NT2/D1 (cell line): Measurements from ENCODE around the gene ACOT8.

Experiments used
- YY1 ChIP-seq: IDR thresholded peaks from 2 replicates; pipeline ENCODE4 v1.6.1; 2011; ENCODE audit not compliant: insufficient read length, insufficient read depth
- ZNF274 ChIP-seq: IDR thresholded peaks from 2 replicates; pipeline ENCODE4 v1.6.1; 2011; ENCODE audit warnings: mild to moderate bottlenecking, low read depth, low read length

DNA sequence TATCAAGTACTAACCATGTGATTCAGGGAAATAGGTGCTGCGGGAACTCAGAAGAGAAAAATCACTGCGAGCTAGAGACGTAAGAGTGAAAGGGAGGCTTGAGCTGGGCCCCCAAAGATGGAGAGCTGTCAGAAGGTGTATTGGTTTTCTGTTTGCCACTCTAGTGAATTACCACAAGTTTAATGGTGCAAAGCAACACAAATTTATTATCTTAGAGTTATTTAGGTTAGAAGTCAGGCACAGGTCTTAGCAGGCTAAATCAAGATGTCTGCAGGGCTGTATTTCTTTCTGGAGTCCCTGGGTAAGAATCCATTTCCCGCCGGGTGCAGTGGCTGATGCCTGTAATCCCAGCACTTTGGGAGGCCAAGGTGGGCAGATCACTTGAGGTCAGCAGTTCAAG, 2.7 kb upstream of the ACOT8 start:
- TF ChIP-seq YY1, result no peak
- no peak for TF ChIP-seq ZNF274
